GM23338 (cell line): Measurements from ENCODE around the gene ATP5MG. TPM values are rescaled to one million over a fixed set of nuclear protein-coding genes. Genes with fewer than 3 reads are reported as not detected.

ENCODE experiments used
- ATAC-seq: fragments of 200-7000 bp; cut with Tn5 transposase; 3 replicates; pipeline ENCODE4 v1.9.1; 2020
- DNase-seq: peaks from one replicate; pipeline ENCODE4 v3.0.0-alpha.2; 2015; ENCODE audit warnings: low spot score
- H2AFZ ChIP-seq: fragments of 200-600 bp; sonication (generic); 2 replicates; pipeline ENCODE4 v1.8.0; 2016; ENCODE audit warnings: antibody characterized with exemption, mild to moderate bottlenecking, moderate library complexity
- H3F3A ChIP-seq: fragments of 200-600 bp; sonication (generic); replicated peaks from 2 replicates; pipeline ENCODE4 v1.8.0; 2017; ENCODE audit warnings: antibody characterized with exemption, mixed run types, low read depth
- H3K27ac ChIP-seq: fragments of 200-600 bp; sonication (generic); 2 replicates; pipeline ENCODE4 v1.6.1; 2016; ENCODE audit warnings: low read depth
- H3K27me3 ChIP-seq: fragments of 200-600 bp; sonication (generic); 2 replicates; pipeline ENCODE4 v1.8.0; 2016; ENCODE audit warnings: mild to moderate bottlenecking, mixed run types, moderate library complexity; ENCODE audit not compliant: insufficient read depth
- H3K36me3 ChIP-seq: fragments of 200-600 bp; sonication (generic); 2 replicates; pipeline ENCODE4 v1.8.0; 2016; ENCODE audit warnings: mild to moderate bottlenecking; ENCODE audit not compliant: insufficient read depth
- H3K4me1 ChIP-seq: fragments of 200-600 bp; sonication (generic); 2 replicates; pipeline ENCODE4 v1.8.0; 2016; ENCODE audit warnings: mild to moderate bottlenecking, moderate library complexity; ENCODE audit not compliant: insufficient read depth
- H3K4me2 ChIP-seq: fragments of 200-600 bp; sonication (generic); 2 replicates; pipeline ENCODE4 v1.7.1; 2017; ENCODE audit warnings: mixed run types
- H3K4me3 ChIP-seq: fragments of 200-600 bp; sonication (generic); 2 replicates; pipeline ENCODE4 v1.6.1; 2016; ENCODE audit warnings: mixed run types
- H3K79me2 ChIP-seq: fragments of 200-600 bp; sonication (generic); replicated peaks from 2 replicates; pipeline ENCODE4 v1.8.0; 2017; ENCODE audit warnings: mild to moderate bottlenecking; ENCODE audit not compliant: insufficient read depth
- H3K9me2 ChIP-seq: fragments of 200-600 bp; sonication (generic); 2 replicates; pipeline ENCODE4 v1.8.0; 2017; ENCODE audit not compliant: insufficient read depth
- H4K20me1 ChIP-seq: fragments of 200-600 bp; sonication (generic); replicated peaks from 2 replicates; pipeline ENCODE4 v1.8.0; 2017; ENCODE audit warnings: mild to moderate bottlenecking; ENCODE audit not compliant: insufficient read depth
- H3K27ac Mint-ChIP-seq: 2 replicates; pipeline ENCODE4 v1.8.0; 2020; ENCODE audit warnings: inconsistent platforms, mild to moderate bottlenecking, moderate library complexity, mixed read lengths
- H3K27me3 Mint-ChIP-seq: 3 replicates; pipeline ENCODE4 v1.8.0; 2022; ENCODE audit warnings: low read depth, mild to moderate bottlenecking, moderate library complexity, mixed read lengths, inconsistent platforms; ENCODE audit not compliant: insufficient read depth, poor library complexity
- H3K36me3 Mint-ChIP-seq: 3 replicates; pipeline ENCODE4 v1.8.0; 2021; ENCODE audit warnings: low read depth, mild to moderate bottlenecking, inconsistent platforms, moderate library complexity, mixed read lengths
- H3K4me1 Mint-ChIP-seq: 3 replicates; pipeline ENCODE4 v1.8.0; 2020; ENCODE audit warnings: mild to moderate bottlenecking, inconsistent platforms, mixed read lengths
- H3K4me3 Mint-ChIP-seq: 3 replicates; pipeline ENCODE4 v1.8.0; 2021; ENCODE audit warnings: moderate library complexity, mild to moderate bottlenecking, inconsistent platforms, mixed read lengths
- H3K9me3 Mint-ChIP-seq: 3 replicates; pipeline ENCODE4 v1.8.0; 2020; ENCODE audit warnings: moderate library complexity, mild to moderate bottlenecking, inconsistent platforms, mixed read lengths
- CREB1 ChIP-seq: fragments of 250-450 bp; sonication (Bioruptor Pico); IDR thresholded peaks from 2 replicates; pipeline ENCODE4 v1.5.0; 2020; ENCODE audit warnings: low read depth, mild to moderate bottlenecking, moderate library complexity
- EZH2 ChIP-seq: fragments of 200-600 bp; sonication (generic); IDR thresholded peaks from one replicate; pipeline ENCODE4 v1.8.0; 2017; ENCODE audit warnings: antibody characterized with exemption, mild to moderate bottlenecking, low read depth; ENCODE audit not compliant: unreplicated experiment
- EZH2phosphoT487 ChIP-seq: fragments of 200-600 bp; sonication (generic); IDR thresholded peaks from one replicate; pipeline ENCODE4 v1.8.1; 2018; ENCODE audit warnings: antibody characterized with exemption; ENCODE audit not compliant: unreplicated experiment
- JUNB ChIP-seq: IDR thresholded peaks from one replicate; pipeline ENCODE4 v1.6.1; 2016; ENCODE audit warnings: antibody characterized with exemption; ENCODE audit not compliant: unreplicated experiment
- NANOG ChIP-seq: IDR thresholded peaks from 2 replicates; pipeline ENCODE4 v1.6.1; 2016; ENCODE audit warnings: antibody characterized with exemption, borderline replicate concordance
- POLR2AphosphoS5 ChIP-seq: IDR thresholded peaks from 2 replicates; pipeline ENCODE4 v1.6.1; 2016; ENCODE audit warnings: antibody characterized with exemption, low read depth
- STAT1 ChIP-seq: IDR thresholded peaks from one replicate; pipeline ENCODE4 v1.6.1; 2016; ENCODE audit warnings: antibody characterized with exemption; ENCODE audit not compliant: unreplicated experiment
- ZNF114 ChIP-seq: fragments of 250-450 bp; sonication (Bioruptor Pico); IDR thresholded peaks from 2 replicates; pipeline ENCODE4 v1.5.0; 2020; ENCODE audit warnings: mild to moderate bottlenecking, moderate library complexity
- ZNF331 ChIP-seq: fragments of 250-450 bp; sonication (Bioruptor Pico); IDR thresholded peaks from 2 replicates; pipeline ENCODE4 v1.5.0; 2020; ENCODE audit warnings: low read depth, mild to moderate bottlenecking, moderate library complexity
- polyA plus RNA-seq: library from polyadenylated mRNA; unstranded; fragments of >200 nt; fragmentation: Nextera tagmentation; extraction: Ambion mirVana; gene quantifications from 2 replicates; pipeline ENCODE4 v1.2.1, GENCODE V29; 2016
- total RNA-seq: library from RNA; depleted of rRNA; stranded (reverse); fragments of >200 nt; shearing (Covaris generic); gene quantifications from 2 replicates; pipeline ENCODE4 v1.2.3, GENCODE V29; 2014
- TF ChIP-seq, protein P1 (sequence below): fragments of 250-450 bp; sonication (Bioruptor Pico); IDR thresholded peaks from 2 replicates; pipeline ENCODE4 v1.5.0; 2020; ENCODE audit warnings: mild to moderate bottlenecking, moderate library complexity
- TF ChIP-seq, protein P2 (sequence below): IDR thresholded peaks from one replicate; pipeline ENCODE4 v1.6.1; 2018; ENCODE audit warnings: antibody characterized with exemption; ENCODE audit not compliant: unreplicated experiment
- TF ChIP-seq, protein P3 (sequence below): IDR thresholded peaks from 2 replicates; pipeline ENCODE4 v1.6.1; 2016; ENCODE audit warnings: antibody characterized with exemption
- TF ChIP-seq, protein P4 (sequence below), 2 experiments: fragments of 200-600 bp in 1 of 2; sonication (generic) in 1 of 2; conservative IDR thresholded peaks; 2 replicates each; pipeline versions ENCODE4 v1.5.1 to v1.6.1; 2016 to 2017; ENCODE audit warnings: antibody characterized with exemption in 2 of 2, low read depth in 2 of 2, mild to moderate bottlenecking in 2 of 2, moderate library complexity in 1 of 2

Gene ATP5MG
- total and polyA plus RNA-seq, 2 experiments from 2014 or later = 41.7 to 987 TPM

DNA sequence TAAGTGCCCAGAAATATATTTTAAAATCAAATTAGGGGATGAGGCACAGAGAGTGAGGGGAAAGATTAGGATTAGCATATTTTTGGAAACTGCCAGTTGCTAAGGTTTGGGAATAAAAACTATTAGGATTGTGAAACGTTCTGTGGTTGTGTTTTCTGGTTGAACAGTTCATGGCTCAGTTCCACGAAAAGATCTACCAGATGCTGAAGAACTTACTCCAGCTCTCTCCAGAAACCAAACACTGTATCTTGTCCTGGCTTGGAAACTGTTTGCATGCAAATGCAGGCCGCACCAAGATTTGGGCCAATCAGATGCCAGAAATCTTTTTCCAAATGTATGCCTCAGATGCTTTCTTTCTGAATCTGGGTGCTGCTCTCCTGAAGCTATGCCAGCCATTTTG lies 26.7 kb upstream of the ATP5MG start:
- ATAC-seq (no peak), DNase-seq (no peak)
- H3K4me3 Mint-ChIP-seq = no peak overlapping the region
- Histone ChIP-seq H3K79me2 (no peaks in the 10 kb centered on the region), H3K4me3 (no peak overlapping the region), H4K20me1 (peaks cover 7% of the 10 kb centered on the region; the same call in 1 of the 2 replicates), H3K27ac (no peak overlapping the region), H3K4me1 (no peaks in the 10 kb centered on the region), H2AFZ (no peak overlapping the region), H3F3A (no peaks in the 10 kb centered on the region), H3K4me2 (no peak overlapping the region), H3K27me3 (no peaks in the 10 kb centered on the region), H3K9me2 (no peaks in the 10 kb centered on the region), H3K36me3 (peaks cover 46% of the 10 kb centered on the region)
- no peak overlapping the region for H3K27ac Mint-ChIP-seq
- TF ChIP-seq, protein P1, sequence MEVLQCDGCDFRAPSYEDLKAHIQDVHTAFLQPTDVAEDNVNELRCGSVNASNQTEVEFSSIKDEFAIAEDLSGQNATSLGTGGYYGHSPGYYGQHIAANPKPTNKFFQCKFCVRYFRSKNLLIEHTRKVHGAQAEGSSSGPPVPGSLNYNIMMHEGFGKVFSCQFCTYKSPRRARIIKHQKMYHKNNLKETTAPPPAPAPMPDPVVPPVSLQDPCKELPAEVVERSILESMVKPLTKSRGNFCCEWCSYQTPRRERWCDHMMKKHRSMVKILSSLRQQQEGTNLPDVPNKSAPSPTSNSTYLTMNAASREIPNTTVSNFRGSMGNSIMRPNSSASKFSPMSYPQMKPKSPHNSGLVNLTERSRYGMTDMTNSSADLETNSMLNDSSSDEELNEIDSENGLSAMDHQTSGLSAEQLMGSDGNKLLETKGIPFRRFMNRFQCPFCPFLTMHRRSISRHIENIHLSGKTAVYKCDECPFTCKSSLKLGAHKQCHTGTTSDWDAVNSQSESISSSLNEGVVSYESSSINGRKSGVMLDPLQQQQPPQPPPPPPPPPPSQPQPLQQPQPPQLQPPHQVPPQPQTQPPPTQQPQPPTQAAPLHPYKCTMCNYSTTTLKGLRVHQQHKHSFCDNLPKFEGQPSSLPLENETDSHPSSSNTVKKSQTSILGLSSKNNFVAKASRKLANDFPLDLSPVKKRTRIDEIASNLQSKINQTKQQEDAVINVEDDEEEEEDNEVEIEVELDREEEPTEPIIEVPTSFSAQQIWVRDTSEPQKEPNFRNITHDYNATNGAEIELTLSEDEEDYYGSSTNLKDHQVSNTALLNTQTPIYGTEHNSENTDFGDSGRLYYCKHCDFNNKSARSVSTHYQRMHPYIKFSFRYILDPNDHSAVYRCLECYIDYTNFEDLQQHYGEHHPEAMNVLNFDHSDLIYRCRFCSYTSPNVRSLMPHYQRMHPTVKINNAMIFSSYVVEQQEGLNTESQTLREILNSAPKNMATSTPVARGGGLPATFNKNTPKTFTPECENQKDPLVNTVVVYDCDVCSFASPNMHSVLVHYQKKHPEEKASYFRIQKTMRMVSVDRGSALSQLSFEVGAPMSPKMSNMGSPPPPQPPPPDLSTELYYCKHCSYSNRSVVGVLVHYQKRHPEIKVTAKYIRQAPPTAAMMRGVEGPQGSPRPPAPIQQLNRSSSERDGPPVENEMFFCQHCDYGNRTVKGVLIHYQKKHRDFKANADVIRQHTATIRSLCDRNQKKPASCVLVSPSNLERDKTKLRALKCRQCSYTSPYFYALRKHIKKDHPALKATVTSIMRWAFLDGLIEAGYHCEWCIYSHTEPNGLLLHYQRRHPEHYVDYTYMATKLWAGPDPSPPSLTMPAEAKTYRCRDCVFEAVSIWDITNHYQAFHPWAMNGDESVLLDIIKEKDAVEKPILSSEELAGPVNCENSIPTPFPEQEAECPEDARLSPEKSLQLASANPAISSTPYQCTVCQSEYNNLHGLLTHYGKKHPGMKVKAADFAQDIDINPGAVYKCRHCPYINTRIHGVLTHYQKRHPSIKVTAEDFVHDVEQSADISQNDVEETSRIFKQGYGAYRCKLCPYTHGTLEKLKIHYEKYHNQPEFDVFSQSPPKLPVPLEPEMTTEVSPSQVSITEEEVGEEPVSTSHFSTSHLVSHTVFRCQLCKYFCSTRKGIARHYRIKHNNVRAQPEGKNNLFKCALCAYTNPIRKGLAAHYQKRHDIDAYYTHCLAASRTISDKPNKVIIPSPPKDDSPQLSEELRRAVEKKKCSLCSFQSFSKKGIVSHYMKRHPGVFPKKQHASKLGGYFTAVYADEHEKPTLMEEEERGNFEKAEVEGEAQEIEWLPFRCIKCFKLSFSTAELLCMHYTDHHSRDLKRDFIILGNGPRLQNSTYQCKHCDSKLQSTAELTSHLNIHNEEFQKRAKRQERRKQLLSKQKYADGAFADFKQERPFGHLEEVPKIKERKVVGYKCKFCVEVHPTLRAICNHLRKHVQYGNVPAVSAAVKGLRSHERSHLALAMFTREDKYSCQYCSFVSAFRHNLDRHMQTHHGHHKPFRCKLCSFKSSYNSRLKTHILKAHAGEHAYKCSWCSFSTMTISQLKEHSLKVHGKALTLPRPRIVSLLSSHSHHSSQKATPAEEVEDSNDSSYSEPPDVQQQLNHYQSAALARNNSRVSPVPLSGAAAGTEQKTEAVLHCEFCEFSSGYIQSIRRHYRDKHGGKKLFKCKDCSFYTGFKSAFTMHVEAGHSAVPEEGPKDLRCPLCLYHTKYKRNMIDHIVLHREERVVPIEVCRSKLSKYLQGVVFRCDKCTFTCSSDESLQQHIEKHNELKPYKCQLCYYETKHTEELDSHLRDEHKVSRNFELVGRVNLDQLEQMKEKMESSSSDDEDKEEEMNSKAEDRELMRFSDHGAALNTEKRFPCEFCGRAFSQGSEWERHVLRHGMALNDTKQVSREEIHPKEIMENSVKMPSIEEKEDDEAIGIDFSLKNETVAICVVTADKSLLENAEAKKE (CRISPR knock-in tag) = no peak
- TF ChIP-seq CREB1 (no peak), JUNB (no peak), ZNF331 (CRISPR knock-in tag) (no peak), EZH2 (no peak), STAT1 (no peak), EZH2phosphoT487 (no peak), NANOG (no peak), ZNF114 (CRISPR knock-in tag) (no peak), POLR2AphosphoS5 (no peak)
- TF ChIP-seq, protein P2, sequence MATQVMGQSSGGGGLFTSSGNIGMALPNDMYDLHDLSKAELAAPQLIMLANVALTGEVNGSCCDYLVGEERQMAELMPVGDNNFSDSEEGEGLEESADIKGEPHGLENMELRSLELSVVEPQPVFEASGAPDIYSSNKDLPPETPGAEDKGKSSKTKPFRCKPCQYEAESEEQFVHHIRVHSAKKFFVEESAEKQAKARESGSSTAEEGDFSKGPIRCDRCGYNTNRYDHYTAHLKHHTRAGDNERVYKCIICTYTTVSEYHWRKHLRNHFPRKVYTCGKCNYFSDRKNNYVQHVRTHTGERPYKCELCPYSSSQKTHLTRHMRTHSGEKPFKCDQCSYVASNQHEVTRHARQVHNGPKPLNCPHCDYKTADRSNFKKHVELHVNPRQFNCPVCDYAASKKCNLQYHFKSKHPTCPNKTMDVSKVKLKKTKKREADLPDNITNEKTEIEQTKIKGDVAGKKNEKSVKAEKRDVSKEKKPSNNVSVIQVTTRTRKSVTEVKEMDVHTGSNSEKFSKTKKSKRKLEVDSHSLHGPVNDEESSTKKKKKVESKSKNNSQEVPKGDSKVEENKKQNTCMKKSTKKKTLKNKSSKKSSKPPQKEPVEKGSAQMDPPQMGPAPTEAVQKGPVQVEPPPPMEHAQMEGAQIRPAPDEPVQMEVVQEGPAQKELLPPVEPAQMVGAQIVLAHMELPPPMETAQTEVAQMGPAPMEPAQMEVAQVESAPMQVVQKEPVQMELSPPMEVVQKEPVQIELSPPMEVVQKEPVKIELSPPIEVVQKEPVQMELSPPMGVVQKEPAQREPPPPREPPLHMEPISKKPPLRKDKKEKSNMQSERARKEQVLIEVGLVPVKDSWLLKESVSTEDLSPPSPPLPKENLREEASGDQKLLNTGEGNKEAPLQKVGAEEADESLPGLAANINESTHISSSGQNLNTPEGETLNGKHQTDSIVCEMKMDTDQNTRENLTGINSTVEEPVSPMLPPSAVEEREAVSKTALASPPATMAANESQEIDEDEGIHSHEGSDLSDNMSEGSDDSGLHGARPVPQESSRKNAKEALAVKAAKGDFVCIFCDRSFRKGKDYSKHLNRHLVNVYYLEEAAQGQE = no peak
- TF ChIP-seq, protein P3, sequence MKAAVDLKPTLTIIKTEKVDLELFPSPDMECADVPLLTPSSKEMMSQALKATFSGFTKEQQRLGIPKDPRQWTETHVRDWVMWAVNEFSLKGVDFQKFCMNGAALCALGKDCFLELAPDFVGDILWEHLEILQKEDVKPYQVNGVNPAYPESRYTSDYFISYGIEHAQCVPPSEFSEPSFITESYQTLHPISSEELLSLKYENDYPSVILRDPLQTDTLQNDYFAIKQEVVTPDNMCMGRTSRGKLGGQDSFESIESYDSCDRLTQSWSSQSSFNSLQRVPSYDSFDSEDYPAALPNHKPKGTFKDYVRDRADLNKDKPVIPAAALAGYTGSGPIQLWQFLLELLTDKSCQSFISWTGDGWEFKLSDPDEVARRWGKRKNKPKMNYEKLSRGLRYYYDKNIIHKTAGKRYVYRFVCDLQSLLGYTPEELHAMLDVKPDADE = no peak
- TF ChIP-seq, protein P4, sequence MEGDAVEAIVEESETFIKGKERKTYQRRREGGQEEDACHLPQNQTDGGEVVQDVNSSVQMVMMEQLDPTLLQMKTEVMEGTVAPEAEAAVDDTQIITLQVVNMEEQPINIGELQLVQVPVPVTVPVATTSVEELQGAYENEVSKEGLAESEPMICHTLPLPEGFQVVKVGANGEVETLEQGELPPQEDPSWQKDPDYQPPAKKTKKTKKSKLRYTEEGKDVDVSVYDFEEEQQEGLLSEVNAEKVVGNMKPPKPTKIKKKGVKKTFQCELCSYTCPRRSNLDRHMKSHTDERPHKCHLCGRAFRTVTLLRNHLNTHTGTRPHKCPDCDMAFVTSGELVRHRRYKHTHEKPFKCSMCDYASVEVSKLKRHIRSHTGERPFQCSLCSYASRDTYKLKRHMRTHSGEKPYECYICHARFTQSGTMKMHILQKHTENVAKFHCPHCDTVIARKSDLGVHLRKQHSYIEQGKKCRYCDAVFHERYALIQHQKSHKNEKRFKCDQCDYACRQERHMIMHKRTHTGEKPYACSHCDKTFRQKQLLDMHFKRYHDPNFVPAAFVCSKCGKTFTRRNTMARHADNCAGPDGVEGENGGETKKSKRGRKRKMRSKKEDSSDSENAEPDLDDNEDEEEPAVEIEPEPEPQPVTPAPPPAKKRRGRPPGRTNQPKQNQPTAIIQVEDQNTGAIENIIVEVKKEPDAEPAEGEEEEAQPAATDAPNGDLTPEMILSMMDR (conservative IDR thresholded peaks at IDR 0.05; ENCODE audit: low read depth in 2 of 2) = no peak
- peaks cover 3% of the 10 kb centered on the region for H3K27me3 Mint-ChIP-seq
- peaks cover 2% of the 10 kb centered on the region; the same call in 2 of the 3 replicates for H3K4me1 Mint-ChIP-seq
- peaks cover 72% of the 10 kb centered on the region for H3K36me3 Mint-ChIP-seq
- H3K9me3 Mint-ChIP-seq = no peaks in the 10 kb centered on the region
